HG03575 (cell line): ENCODE data around the gene MYORG.
A peak's percentile ranks its signal among the peaks of the same experiment; 100 is the strongest.
"Not testable (repeated sequence)": the region's sequence is repeated elsewhere in the genome, so short reads cannot be mapped to it uniquely, and the experiment has no call there.

Source experiments
- ATAC-seq: cut with Tn5 transposase; IDR thresholded peaks from one replicate; pipeline ENCODE4 v1.9.1; 2021; ENCODE audit not compliant: unreplicated experiment, insufficient number of reproducible peaks, low FRiP score; ENCODE audit errors: extremely low read depth

Gene MYORG

GRCh38 chr9:34341659-34342295, 34.9 kb downstream of the MYORG start:
- ATAC-seq, result no peak

DNA sequence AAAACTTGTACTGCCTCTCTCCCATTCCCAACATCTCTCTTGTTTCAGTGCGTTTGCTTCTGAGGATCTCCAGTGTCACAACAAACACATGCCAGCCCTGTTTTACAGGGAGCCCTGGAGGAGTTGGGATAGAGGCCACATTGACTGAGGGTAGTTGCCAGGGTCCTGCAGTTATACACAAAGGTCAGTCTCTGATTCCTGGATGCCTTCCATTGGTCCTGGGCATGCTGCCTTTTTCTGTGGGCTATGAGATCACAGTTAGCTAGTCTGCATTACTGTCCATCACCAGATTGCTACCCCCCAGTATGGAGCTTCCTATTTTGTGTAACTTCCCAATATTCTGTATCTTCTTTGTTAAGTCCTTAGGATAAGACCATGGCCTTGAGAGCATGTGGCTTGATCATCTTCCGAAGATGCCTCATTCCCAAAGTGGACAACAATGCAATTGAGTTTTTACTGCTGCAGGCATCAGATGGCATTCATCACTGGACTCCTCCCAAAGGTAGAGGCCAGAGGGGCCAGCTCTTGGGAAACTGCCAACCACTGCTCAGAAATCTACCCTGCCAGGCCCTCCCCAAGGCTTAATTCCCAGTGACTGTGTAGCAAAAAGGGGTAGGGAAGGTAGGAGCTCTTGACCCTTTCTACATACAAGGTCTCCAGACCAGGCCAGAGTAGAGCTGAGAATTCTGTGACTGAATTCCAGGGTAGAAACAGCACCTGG, 37.9 kb downstream of the MYORG start:
- ATAC-seq, result no peak

DNA sequence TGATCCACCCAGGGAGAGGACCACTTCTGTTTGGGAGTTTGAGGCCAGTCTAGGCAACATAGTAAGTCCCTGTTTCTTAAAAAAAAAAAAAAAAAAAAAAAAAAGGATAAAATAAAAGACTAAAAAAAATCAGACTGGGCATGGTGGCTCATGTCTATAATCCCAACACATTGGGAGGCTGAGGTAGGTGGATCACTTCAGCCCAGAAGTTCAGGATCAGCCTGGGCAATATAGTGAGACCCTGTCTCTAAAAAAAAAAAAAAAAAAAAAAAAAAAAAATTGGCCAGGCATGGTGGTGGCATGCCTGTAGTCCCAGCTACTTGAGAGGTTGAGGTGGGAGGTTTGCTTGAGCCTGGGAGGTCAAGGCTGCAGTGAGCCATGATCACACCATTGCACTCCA, 38.6 kb downstream of the MYORG start:
- ATAC-seq, result not testable (repeated sequence)

DNA sequence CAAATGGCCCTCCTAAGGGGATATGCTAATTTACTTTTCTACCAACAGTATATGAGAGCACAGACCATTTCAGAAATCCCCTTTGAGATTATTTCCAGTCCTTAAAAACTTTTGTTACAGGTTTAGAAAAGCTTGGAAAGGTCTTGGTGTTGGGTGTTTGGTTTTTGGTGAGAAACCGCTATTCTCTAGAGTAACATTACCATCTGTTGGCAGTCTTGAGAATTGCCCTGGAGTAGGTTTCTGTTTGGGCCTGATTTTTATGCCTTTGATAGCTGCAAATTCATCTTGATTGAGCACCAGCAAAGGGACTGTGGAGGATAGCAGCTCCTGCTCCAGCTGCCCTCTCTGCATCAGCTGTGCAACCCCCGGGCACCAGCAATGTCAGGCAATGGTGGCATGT, 39.3 kb downstream of the MYORG start:
- ATAC-seq, result no peak

DNA sequence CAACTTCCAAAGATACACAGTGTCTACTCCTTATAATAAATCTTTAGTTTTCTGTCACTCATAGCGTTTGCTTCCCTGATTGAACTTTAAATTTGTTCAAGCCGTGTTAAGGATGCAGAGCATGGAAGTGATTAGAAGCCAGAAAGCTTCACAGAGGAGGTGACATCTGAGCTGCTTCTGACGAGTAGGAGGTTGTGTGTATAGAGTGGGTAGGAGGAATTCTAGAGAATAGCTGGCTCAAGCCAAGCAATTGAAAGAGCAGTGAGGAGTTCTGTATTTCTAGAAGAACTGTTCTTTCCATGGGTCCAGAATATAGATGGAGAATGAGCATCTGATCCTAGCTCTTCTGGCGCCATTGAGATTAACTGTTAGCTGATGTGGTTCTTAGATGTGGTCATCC, 41.3 kb downstream of the MYORG start:
- no peak for ATAC-seq

DNA sequence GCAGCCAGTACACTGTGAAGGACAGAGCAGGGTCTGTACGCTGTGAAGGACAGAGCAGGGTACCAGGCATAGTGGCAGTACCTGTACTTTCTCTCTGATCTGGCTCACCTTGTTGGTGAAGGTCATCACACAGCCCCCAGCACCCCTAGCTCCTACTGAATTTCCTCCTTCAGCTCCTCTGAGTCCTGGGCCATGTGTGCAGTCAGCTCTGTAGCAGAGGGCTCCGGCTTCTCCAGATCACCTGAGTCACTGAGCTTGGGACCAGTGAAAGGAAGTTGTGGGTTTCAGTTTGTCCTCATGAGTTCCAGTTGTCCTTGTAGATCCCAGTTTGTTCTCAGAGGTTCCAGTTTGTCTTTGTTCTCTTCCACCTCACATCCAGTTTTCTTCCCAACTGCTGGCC, 41.8 kb downstream of the MYORG start:
- no peak for ATAC-seq

GRCh38 chr9:34334337-34334824, 42.3 kb downstream of the MYORG start:
- ATAC-seq, result no peak

GRCh38 chr9:34333836-34334235, 42.9 kb downstream of the MYORG start:
- no peak for ATAC-seq

DNA sequence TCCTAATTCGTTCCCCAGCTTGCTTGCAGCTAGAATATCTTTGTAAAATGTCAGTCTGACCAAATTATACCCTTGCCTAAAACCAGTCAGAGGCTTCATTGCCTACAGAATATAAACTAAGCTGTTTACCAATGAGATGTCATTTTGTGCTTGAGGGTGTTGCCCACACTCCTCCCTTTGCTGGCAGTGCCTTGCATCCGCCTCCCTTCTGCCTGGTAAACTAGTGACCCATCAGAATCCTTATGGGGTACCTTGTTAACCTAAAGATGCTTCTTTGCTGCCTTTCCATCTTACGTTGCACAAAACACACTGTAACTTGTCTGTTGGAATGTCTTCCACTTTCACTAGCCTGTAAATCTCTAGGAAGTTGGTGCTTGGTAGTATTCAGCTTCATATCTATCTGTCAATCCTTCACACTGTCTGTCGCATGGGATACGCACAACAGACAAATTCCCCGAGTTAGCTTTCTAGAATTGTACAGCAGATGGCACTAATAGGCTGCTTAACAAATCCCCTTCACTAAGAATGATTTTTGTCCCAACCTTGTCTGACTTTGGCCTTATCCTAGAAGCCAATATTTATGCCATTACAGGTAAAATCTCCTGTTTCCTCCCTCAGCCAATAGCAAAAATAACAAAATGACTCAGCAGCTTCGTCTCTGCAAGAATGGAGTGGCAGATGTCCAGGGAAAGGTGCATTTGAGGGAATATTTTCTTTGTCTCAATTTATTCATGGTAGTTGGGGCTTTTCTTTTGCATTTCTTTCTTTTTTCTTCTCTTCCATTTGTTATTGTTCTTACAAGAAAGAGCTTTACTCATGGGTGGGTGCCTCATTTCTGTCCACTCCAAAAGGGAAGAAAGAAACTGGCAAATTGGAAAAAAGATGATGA, 44.4 kb downstream of the MYORG start:
- no peak for ATAC-seq

- no peak for ATAC-seq
These were observed 45.5 kb downstream of the MYORG start for GRCh38 chr9:34331196-34331595.

- peak; percentile 68 for ATAC-seq
These were observed 47.5 kb downstream of the MYORG start, which contains the start of the genes KIF24 and NUDT2 for GRCh38 chr9:34328987-34329832. KIF24 (minus strand) TSS chr9:34329268; CDS start chr9:34311346, 17,922 bp downstream. NUDT2 (plus strand) TSS chr9:34329569; CDS start chr9:34339040, 9,471 bp downstream.

DNA sequence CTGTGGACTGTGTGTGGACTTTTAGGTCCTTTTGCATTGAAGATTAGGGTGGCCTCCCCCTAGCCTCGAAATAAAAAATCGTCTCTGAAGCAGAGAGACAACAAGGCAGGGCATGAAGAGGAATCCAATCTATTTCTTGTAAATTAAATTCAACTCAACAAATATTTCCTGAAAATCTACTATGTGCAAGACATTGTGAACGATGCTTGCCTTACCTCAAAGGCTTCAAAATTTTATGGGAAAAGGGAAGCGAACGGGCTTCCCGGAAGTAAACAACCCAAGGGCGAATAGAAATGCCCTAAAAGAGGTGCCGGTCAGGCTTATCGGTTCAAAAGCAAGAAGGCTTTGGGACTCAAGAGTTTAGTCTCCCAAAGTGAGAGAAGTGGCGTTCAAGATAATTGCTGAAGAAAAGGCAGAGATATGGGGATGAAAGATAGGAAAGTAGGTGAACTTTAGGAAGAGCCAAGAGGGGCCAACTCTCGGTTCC, 48.2 kb downstream of the MYORG start:
- peak; percentile 2 for ATAC-seq

GRCh38 chr9:34326690-34327089, 50.0 kb downstream of the MYORG start:
- ATAC-seq, result no peak

DNA sequence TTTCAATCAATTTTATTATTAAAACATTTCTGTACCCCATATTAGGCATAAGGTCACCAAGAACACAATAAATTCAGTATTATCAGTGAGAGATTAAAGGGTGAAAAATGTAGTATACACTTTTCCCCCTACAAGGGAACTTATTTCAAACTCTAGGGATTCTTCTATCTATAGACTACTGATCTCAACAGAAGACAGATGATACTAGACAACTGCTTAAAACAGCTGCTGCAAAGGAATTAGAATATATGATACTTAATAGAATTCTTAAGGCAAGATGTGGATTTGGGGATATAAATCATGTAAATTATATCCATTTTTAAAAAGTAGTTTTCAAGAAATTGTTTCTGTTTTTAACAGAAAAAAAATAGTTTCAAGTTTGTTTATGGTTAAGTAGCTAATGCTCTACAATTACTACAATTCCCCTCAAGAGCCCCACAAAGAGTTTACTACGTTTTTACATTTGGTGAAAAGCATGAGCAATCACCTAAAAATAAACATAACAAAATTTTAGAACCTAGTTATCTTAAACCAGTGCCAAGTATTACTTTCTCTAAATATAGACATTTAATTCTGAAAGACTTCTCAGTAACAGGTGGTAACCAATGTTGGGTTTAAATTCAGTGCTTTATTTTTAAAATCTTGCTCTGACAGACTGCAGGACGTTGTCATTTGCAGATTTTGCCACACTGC, 53.7 kb downstream of the MYORG start:
- no peak for ATAC-seq

- ATAC-seq, result no peak
These were observed 55.2 kb downstream of the MYORG start for GRCh38 chr9:34321451-34321850.

GRCh38 chr9:34318163-34318790, 58.4 kb downstream of the MYORG start:
- ATAC-seq, result no peak

DNA sequence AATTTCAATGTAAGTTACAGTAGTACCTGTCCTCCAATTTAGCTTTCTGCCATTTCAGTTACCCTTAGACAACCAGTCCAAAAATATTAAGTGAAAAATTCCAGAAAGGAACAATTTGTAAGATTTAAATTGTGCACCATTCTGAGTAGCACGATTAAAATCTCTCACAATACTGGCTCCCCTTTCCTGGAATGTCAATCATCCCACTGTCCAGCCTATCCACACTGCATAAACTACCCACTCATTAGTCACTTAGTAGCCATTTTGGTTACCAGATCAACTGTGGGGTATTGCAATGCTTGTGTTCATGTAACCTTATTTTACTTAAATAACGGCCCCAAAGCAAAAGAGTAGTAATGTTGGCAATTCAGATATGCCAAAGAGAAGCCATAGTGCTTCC, 59.3 kb downstream of the MYORG start:
- no peak for ATAC-seq
